Measurements from ENCODE around the gene CCNI2. TPM values are rescaled to one million over a fixed set of nuclear protein-coding genes. Genes with fewer than 3 reads are reported as not detected.

The CCNI2 gene
- total RNA-seq, 1 experiment from 2014 or later, result 1.7 TPM

DNA sequence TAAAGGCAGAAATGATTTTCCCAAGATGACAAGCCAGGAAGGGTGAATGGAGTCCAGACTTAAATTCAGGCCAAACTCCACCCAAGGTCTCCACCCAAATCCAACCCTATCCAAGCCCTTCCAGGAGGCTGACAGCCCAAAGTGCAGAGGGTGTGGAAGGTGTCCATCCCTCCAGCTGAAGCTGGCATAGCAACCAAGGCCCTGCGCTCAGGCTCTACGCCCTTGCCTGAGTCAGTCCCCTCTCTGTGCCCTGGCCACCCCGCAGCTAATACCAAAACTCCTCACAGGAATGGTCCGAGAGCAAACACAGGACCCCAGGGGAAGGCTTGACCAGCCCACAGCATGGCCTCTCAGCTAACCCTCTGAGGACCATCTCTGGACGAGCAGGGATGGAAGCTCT is 27.7 kb downstream of the CCNI2 start (continued):
- TF ChIP-seq, protein P1, sequence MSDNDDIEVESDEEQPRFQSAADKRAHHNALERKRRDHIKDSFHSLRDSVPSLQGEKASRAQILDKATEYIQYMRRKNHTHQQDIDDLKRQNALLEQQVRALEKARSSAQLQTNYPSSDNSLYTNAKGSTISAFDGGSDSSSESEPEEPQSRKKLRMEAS (CRISPR knock-in tag; IDR thresholded peaks at IDR 0.05), result no peak
- TF ChIP-seq OVOL2 (CRISPR knock-in tag; IDR thresholded peaks at IDR 0.05; ENCODE audit: borderline replicate concordance) (no peak), ZNF416 (CRISPR knock-in tag; IDR thresholded peaks at IDR 0.05) (no peak), EMX1 (CRISPR knock-in tag; IDR thresholded peaks at IDR 0.05) (no peak), ZNF671 (CRISPR knock-in tag; IDR thresholded peaks at IDR 0.05) (no peak), RORB (CRISPR knock-in tag; IDR thresholded peaks at IDR 0.05) (no peak)
- TF ChIP-seq, protein P2, sequence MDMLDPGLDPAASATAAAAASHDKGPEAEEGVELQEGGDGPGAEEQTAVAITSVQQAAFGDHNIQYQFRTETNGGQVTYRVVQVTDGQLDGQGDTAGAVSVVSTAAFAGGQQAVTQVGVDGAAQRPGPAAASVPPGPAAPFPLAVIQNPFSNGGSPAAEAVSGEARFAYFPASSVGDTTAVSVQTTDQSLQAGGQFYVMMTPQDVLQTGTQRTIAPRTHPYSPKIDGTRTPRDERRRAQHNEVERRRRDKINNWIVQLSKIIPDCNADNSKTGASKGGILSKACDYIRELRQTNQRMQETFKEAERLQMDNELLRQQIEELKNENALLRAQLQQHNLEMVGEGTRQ (CRISPR knock-in tag; IDR thresholded peaks at IDR 0.05), result no peak
- TF ChIP-seq, protein P3, sequence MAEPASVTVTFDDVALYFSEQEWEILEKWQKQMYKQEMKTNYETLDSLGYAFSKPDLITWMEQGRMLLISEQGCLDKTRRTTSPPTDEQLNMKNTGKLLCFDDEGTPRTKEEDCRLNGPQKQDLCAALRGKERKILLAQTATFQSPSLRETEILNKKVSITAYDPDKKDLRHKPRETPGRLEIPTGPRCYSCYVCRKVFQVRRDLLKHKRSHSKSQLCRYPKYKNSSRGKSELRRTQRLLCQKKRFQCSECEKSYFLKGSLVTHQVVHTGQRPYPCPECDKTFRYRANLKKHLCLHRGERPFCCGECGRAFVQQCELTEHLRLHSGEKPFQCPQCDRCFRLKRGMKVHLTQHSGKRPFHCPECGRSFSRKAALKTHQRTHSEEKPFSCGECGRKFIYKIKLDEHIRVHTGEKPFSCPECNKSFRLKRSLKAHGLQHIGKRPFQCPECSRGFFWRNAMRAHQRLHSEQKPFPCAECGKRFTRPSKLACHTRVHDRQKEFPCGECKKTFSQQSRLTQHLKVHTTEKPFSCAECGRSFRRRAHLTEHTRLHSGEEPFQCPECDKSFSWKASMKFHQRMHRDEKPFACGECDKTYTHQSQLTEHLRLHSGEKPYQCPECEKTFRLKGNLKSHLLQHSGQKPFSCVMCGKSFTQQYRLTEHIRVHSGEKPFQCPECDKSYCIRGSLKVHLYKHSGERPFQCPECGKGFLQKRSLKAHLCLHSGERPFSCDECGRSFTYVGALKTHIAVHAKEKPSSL (CRISPR knock-in tag; conservative IDR thresholded peaks at IDR 0.05), result no peak

DNA sequence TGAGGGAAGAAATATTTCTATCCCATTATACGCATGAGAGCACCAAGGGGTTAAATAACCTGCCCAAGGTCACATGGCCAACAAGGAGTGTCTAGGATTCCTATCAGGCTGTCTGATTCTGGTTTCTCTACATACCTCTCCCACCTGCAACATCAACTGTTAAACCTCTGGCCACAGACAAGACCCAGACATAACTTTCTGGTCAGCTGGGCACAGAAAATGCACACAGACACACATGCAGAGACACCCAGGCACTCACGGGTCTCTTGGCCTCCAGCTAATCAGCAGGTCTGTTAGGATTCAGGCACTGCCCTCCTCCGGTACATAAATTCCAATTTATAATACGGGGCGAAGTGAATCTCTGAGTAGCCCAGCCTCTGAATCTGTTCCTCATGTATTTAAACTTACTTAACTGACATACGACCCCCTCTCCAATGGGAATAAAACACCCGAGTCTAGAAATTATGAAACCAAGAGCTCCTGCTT is 28.3 kb downstream of the CCNI2 start:
- Mint-ChIP-seq H3K4me3 (peak overlapping the region; percentile 67; the same call in 1 of the 2 replicates), H3K27ac (no peak overlapping the region), H3K27me3 (ENCODE audit: low read depth) (peaks cover 41% of the 10 kb centered on the region), H3K4me1 (peaks cover 39% of the 10 kb centered on the region), H3K9me3 (no peaks in the 10 kb centered on the region), H3K36me3 (no peaks in the 10 kb centered on the region)
- CTCF ChIA-PET, result interaction anchor here (1.1 to 4.5 kb wide), 5 partner anchors 20 to 47 kb away, joined by 5 to 26 read pairs (median 11); partner anchors contain the start of gene CCNI2
- POLR2A ChIA-PET, result no interaction called here
- TF ChIP-seq NR3C1 (CRISPR knock-in tag; conservative IDR thresholded peaks at IDR 0.05; ENCODE audit: low read depth) (no peak), RORB (CRISPR knock-in tag; IDR thresholded peaks at IDR 0.05) (no peak), ZNF263 (CRISPR knock-in tag; IDR thresholded peaks at IDR 0.05; ENCODE audit: low read depth) (no peak), FOXK1 (CRISPR knock-in tag; IDR thresholded peaks at IDR 0.05) (no peak), NFYB (CRISPR knock-in tag; conservative IDR thresholded peaks at IDR 0.05; ENCODE audit: low read depth) (no peak), ATF1 (CRISPR knock-in tag; IDR thresholded peaks at IDR 0.05) (no peak), TP53 (CRISPR knock-in tag; IDR thresholded peaks at IDR 0.05) (no peak), ETV6 (CRISPR knock-in tag; IDR thresholded peaks at IDR 0.05) (no peak), MYBL2 (CRISPR knock-in tag; IDR thresholded peaks at IDR 0.05) (no peak), NFATC4 (CRISPR knock-in tag; IDR thresholded peaks at IDR 0.05) (no peak), SMAD3 (CRISPR knock-in tag; IDR thresholded peaks at IDR 0.05; ENCODE audit: borderline replicate concordance) (no peak)
- TF ChIP-seq, protein P4, sequence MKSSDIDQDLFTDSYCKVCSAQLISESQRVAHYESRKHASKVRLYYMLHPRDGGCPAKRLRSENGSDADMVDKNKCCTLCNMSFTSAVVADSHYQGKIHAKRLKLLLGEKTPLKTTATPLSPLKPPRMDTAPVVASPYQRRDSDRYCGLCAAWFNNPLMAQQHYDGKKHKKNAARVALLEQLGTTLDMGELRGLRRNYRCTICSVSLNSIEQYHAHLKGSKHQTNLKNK (CRISPR knock-in tag; IDR thresholded peaks at IDR 0.05), result no peak
- TF ChIP-seq, protein P5, sequence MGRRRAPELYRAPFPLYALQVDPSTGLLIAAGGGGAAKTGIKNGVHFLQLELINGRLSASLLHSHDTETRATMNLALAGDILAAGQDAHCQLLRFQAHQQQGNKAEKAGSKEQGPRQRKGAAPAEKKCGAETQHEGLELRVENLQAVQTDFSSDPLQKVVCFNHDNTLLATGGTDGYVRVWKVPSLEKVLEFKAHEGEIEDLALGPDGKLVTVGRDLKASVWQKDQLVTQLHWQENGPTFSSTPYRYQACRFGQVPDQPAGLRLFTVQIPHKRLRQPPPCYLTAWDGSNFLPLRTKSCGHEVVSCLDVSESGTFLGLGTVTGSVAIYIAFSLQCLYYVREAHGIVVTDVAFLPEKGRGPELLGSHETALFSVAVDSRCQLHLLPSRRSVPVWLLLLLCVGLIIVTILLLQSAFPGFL (CRISPR knock-in tag; IDR thresholded peaks at IDR 0.05; ENCODE audit: borderline replicate concordance), result no peak
- TF ChIP-seq, protein P6, sequence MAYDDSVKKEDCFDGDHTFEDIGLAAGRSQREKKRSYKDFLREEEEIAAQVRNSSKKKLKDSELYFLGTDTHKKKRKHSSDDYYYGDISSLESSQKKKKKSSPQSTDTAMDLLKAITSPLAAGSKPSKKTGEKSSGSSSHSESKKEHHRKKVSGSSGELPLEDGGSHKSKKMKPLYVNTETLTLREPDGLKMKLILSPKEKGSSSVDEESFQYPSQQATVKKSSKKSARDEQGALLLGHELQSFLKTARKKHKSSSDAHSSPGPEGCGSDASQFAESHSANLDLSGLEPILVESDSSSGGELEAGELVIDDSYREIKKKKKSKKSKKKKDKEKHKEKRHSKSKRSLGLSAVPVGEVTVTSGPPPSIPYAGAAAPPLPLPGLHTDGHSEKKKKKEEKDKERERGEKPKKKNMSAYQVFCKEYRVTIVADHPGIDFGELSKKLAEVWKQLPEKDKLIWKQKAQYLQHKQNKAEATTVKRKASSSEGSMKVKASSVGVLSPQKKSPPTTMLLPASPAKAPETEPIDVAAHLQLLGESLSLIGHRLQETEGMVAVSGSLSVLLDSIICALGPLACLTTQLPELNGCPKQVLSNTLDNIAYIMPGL (CRISPR knock-in tag; IDR thresholded peaks at IDR 0.05), result no peak
- TF ChIP-seq, protein P3 (CRISPR knock-in tag; conservative IDR thresholded peaks at IDR 0.05), result no peak
- no peak for ATAC-seq
- DNase-seq (ENCODE audit: low spot score), result no peak

Measured in WTC11 (cell line).